GM19372 (cell line): ENCODE results near the gene C1orf21.
"Not testable (repeated sequence)": the region's sequence is repeated elsewhere in the genome, so short reads cannot be mapped to it uniquely, and the experiment has no call there.

ENCODE experiments used
- ATAC-seq: cut with Tn5 transposase; IDR thresholded peaks from one replicate; pipeline ENCODE4 v1.9.1; 2021; ENCODE audit warnings: mild to moderate bottlenecking, low read depth, moderate library complexity; ENCODE audit not compliant: unreplicated experiment

C1orf21 gene

GRCh38 chr1:184582411-184582810 lies 195.6 kb downstream of the C1orf21 start:
- no peak for ATAC-seq

GRCh38 chr1:184583849-184584248 lies 197.0 kb downstream of the C1orf21 start:
- no peak for ATAC-seq

GRCh38 chr1:184588701-184589100 lies 201.9 kb downstream of the C1orf21 start:
- ATAC-seq, result no peak

- ATAC-seq, result no peak
These were observed 203.4 kb downstream of the C1orf21 start for GRCh38 chr1:184590163-184590750.

GRCh38 chr1:184593597-184593996 lies 206.8 kb downstream of the C1orf21 start:
- no peak for ATAC-seq

- no peak for ATAC-seq
These were observed 208.8 kb downstream of the C1orf21 start for GRCh38 chr1:184595596-184595995.

- ATAC-seq, result no peak
These were observed 210.3 kb downstream of the C1orf21 start for GRCh38 chr1:184596950-184597645.

- ATAC-seq, result no peak
These were observed 211.0 kb downstream of the C1orf21 start for GRCh38 chr1:184597650-184598357.

- no peak for ATAC-seq
These were observed 211.8 kb downstream of the C1orf21 start for GRCh38 chr1:184598403-184599193.

GRCh38 chr1:184604152-184604900 lies 217.5 kb downstream of the C1orf21 start:
- no peak for ATAC-seq

- no peak for ATAC-seq
These were observed 219.1 kb downstream of the C1orf21 start for GRCh38 chr1:184605941-184606340.

GRCh38 chr1:184606786-184607185 lies 220.0 kb downstream of the C1orf21 start:
- no peak for ATAC-seq

GRCh38 chr1:184608581-184608980 lies 221.8 kb downstream of the C1orf21 start:
- no peak for ATAC-seq

GRCh38 chr1:184608990-184609389 lies 222.2 kb downstream of the C1orf21 start:
- no peak for ATAC-seq

GRCh38 chr1:184610876-184611595 lies 224.2 kb downstream of the C1orf21 start:
- no peak for ATAC-seq

GRCh38 chr1:184612229-184612628 lies 225.4 kb downstream of the C1orf21 start:
- not testable (repeated sequence) for ATAC-seq

- no peak for ATAC-seq
These were observed 227.8 kb downstream of the C1orf21 start for GRCh38 chr1:184614667-184615066.

GRCh38 chr1:184615301-184615700 lies 228.5 kb downstream of the C1orf21 start:
- no peak for ATAC-seq

GRCh38 chr1:184616504-184616903 lies 229.7 kb downstream of the C1orf21 start:
- no peak for ATAC-seq
